ENCODE results near the gene NSMF.

DNA sequence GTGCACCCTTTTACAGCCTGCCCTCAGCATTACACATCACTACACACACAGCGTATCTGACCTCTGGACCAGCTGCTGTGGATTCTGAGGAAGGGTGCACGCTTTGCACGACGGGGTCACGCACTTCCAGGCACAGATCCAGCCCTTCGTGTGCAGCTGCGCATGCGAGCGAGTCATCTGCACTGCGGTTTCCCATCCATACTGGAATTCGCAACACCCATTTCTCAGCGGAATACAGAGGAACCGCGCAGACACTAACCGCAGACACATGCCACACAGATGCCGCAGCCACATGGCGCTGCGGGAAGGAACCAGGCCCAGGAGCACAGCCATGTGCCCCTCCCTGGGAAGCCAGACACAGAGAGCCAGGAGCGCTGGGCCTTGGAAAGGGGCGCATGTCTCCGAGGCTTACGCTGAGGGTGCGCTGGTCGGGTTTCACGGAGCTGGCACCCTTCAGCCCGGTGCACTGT, 47.6 kb upstream of the NSMF start:
- TF ChIP-seq, protein P1, sequence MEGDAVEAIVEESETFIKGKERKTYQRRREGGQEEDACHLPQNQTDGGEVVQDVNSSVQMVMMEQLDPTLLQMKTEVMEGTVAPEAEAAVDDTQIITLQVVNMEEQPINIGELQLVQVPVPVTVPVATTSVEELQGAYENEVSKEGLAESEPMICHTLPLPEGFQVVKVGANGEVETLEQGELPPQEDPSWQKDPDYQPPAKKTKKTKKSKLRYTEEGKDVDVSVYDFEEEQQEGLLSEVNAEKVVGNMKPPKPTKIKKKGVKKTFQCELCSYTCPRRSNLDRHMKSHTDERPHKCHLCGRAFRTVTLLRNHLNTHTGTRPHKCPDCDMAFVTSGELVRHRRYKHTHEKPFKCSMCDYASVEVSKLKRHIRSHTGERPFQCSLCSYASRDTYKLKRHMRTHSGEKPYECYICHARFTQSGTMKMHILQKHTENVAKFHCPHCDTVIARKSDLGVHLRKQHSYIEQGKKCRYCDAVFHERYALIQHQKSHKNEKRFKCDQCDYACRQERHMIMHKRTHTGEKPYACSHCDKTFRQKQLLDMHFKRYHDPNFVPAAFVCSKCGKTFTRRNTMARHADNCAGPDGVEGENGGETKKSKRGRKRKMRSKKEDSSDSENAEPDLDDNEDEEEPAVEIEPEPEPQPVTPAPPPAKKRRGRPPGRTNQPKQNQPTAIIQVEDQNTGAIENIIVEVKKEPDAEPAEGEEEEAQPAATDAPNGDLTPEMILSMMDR (conservative IDR thresholded peaks at IDR 0.05; ENCODE audit: low read depth in 2 of 2), result no peak
- TF ChIP-seq POLR2AphosphoS5 (IDR thresholded peaks at IDR 0.05; ENCODE audit: low read depth) (no peak), EZH2 (IDR thresholded peaks at IDR 0.05; ENCODE audit: low read depth, unreplicated experiment) (no peak), CREB1 (CRISPR knock-in tag; IDR thresholded peaks at IDR 0.05; ENCODE audit: low read depth) (no peak), EZH2phosphoT487 (IDR thresholded peaks at IDR 0.05; ENCODE audit: unreplicated experiment) (no peak), ZNF114 (CRISPR knock-in tag; IDR thresholded peaks at IDR 0.05) (no peak), STAT1 (IDR thresholded peaks at IDR 0.05; ENCODE audit: unreplicated experiment) (no peak), ZNF331 (CRISPR knock-in tag; IDR thresholded peaks at IDR 0.05; ENCODE audit: low read depth) (no peak)
